Endothelial cell of umbilical vein (primary cell): ENCODE data around the gene PIRT.

Experiments used
- CTCF ChIP-seq, 2 donors: IDR thresholded peaks; 1 replicate in 1 of 2; 2 replicates in 1 of 2; pipeline ENCODE4 v1.5.1; 2011; ENCODE audit warnings: low read length in 2 of 2, mild to moderate bottlenecking in 2 of 2, moderate library complexity in 2 of 2, control low read depth in 1 of 2, inconsistent platforms in 1 of 2, low read depth in 1 of 2; ENCODE audit not compliant: insufficient read depth in 1 of 2; ENCODE audit errors: extremely low read depth in 1 of 2
- EZH2 ChIP-seq: IDR thresholded peaks from 2 replicates; pipeline ENCODE4 v1.6.1; 2012; ENCODE audit warnings: borderline replicate concordance, low read depth, mild to moderate bottlenecking, moderate library complexity, low read length, inconsistent platforms; ENCODE audit not compliant: severe bottlenecking
- GATA2 ChIP-seq: IDR thresholded peaks from 2 replicates; pipeline ENCODE4 v1.7.0; 2011; ENCODE audit warnings: low read depth, mild to moderate bottlenecking, moderate library complexity, mixed read lengths, low read length; ENCODE audit not compliant: insufficient read length, insufficient read depth
- MAX ChIP-seq: IDR thresholded peaks from 2 replicates; pipeline ENCODE4 v1.6.1; 2011; ENCODE audit not compliant: insufficient read depth, insufficient read length
- MYC ChIP-seq: IDR thresholded peaks from one replicate; pipeline ENCODE4 v1.6.1; 2011; ENCODE audit warnings: mild to moderate bottlenecking, low read depth, low read length
- POLR2A ChIP-seq: IDR thresholded peaks from 2 replicates; pipeline ENCODE4 v1.6.1; 2012; ENCODE audit warnings: low read depth, mild to moderate bottlenecking, control low read depth, low read length
- POLR2AphosphoS5 ChIP-seq: IDR thresholded peaks from 2 replicates; pipeline ENCODE4 v1.6.1; 2012; ENCODE audit warnings: low read depth, mild to moderate bottlenecking, control low read depth, low read length, moderate library complexity; ENCODE audit not compliant: insufficient read depth

- TF ChIP-seq CTCF (IDR thresholded peaks at IDR 0.05; ENCODE audit: extremely low read depth in 1 of 2, insufficient read depth in 1 of 2, low read depth in 1 of 2, low read length in 2 of 2) (no peak), MAX (no peak), EZH2 (no peak), POLR2AphosphoS5 (no peak), POLR2A (no peak), MYC (no peak), GATA2 (no peak)
These were observed 47.1 kb downstream of the PIRT start for GRCh38 chr17:10790491-10791401.
